Caco-2 (cell line): Measurements from ENCODE around the gene ANKRD40. TPM values are rescaled to one million over a fixed set of nuclear protein-coding genes. Genes with fewer than 3 reads are reported as not detected.

ENCODE experiments used
- BruUV-seq: library from RNA; stranded (reverse); fragments of 400-500 nt; replicated peaks from 2 replicates; lab custom pipeline; 2021; lab: Mats Ljungman, UMichigan
- CTCF ChIA-PET: fragments of 300-600 bp; sonication (Branson Sonifier 250); formaldehyde crosslinking; loops from one replicate; lab custom pipeline; 2022; ENCODE audit warnings: antibody characterized with exemption; lab: Charles Lee
- POLR2A ChIA-PET: fragments of 300-600 bp; sonication (Branson Sonifier 250); formaldehyde crosslinking; loops from one replicate; lab custom pipeline; 2022; ENCODE audit warnings: antibody characterized with exemption; lab: Charles Lee
- DNase-seq, 2 experiments: peaks; one replicate each; pipeline versions ENCODE4 v3.0.0 to v3.0.0-alpha.2; 2020 to 2022
- H3K27me3 ChIP-seq: replicated peaks from 2 replicates; pipeline ENCODE4 v1.6.0; 2011; ENCODE audit warnings: low read length; ENCODE audit not compliant: control insufficient read depth, insufficient read depth
- H3K36me3 ChIP-seq: 2 replicates; pipeline ENCODE4 v1.5.1; 2011; ENCODE audit warnings: low read length; ENCODE audit not compliant: control insufficient read depth, insufficient read depth
- H3K4me1 ChIP-seq: fragments of 250-450 bp; sonication (Bioruptor Pico); 2 replicates; pipeline ENCODE4 v1.5.1; 2020; ENCODE audit warnings: mild to moderate bottlenecking
- H3K4me3 ChIP-seq: 2 replicates; pipeline ENCODE4 v1.5.1; 2011; ENCODE audit warnings: low read depth, mild to moderate bottlenecking, control low read depth, low read length
- H3K9me3 ChIP-seq: fragments of 250-450 bp; sonication (Bioruptor Pico); 2 replicates; pipeline ENCODE4 v1.5.1; 2020; ENCODE audit warnings: mild to moderate bottlenecking, moderate library complexity
- H3K27ac Mint-ChIP-seq: one replicate; pipeline ENCODE4 v1.8.0; 2022; ENCODE audit warnings: mixed read lengths; ENCODE audit not compliant: unreplicated experiment
- H3K27me3 Mint-ChIP-seq: one replicate; pipeline ENCODE4 v1.8.0; 2022; ENCODE audit warnings: mixed read lengths; ENCODE audit not compliant: insufficient read depth, unreplicated experiment
- H3K36me3 Mint-ChIP-seq: one replicate; pipeline ENCODE4 v1.8.0; 2022; ENCODE audit warnings: mild to moderate bottlenecking, mixed read lengths; ENCODE audit not compliant: insufficient read depth, unreplicated experiment
- H3K4me1 Mint-ChIP-seq: one replicate; pipeline ENCODE4 v1.8.0; 2022; ENCODE audit warnings: low read depth, mixed read lengths; ENCODE audit not compliant: unreplicated experiment
- H3K4me3 Mint-ChIP-seq: one replicate; pipeline ENCODE4 v1.8.0; 2022; ENCODE audit warnings: mild to moderate bottlenecking, moderate library complexity, mixed read lengths; ENCODE audit not compliant: unreplicated experiment
- H3K9me3 Mint-ChIP-seq: one replicate; pipeline ENCODE4 v1.8.0; 2022; ENCODE audit warnings: mixed read lengths; ENCODE audit not compliant: unreplicated experiment
- CTCF ChIP-seq, 2 experiments: fragments of 200-600 bp in 1 of 2; IDR thresholded peaks; 1 replicate in 1 of 2; 2 replicates in 1 of 2; pipeline versions ENCODE4 v1.5.1 to v1.8.0; 2011 to 2022; ENCODE audit warnings: antibody characterized with exemption in 1 of 2, control low read depth in 1 of 2, inconsistent platforms in 1 of 2, low read depth in 1 of 2, low read length in 1 of 2, mild to moderate bottlenecking in 1 of 2, moderate library complexity in 1 of 2; ENCODE audit not compliant: insufficient read depth in 1 of 2, severe bottlenecking in 1 of 2, unreplicated experiment in 1 of 2
- intact Hi-C: fragments of 100-400 bp; cut with micrococcal nuclease; formaldehyde crosslinking; loops from one replicate; pipeline ENCODE4 v1.10.0; 2022; ENCODE audit not compliant: unreplicated experiment
- total RNA-seq: library from RNA; stranded (reverse); gene quantifications from 2 replicates; pipeline ENCODE4 v1.2.3, GENCODE V29; 2022

ANKRD40 gene
- total RNA-seq, 1 experiment from 2014 or later = 113 TPM

- intact Hi-C loops = loop anchor here (10.0 kb wide), 1 partner anchor 333 kb away; no protein-coding TSS in a partner anchor
- TF ChIP-seq CTCF (IDR thresholded peaks at IDR 0.05; ENCODE audit: insufficient read depth in 1 of 2, low read depth in 1 of 2, low read length in 1 of 2, severe bottlenecking in 1 of 2, unreplicated experiment in 1 of 2) = peak; percentile 58 to 66
- Mint-ChIP-seq H3K9me3 (no peaks in the 10 kb centered on the region), H3K27ac (no peak overlapping the region), H3K4me1 (peaks cover 38% of the 10 kb centered on the region), H3K27me3 (no peaks in the 10 kb centered on the region), H3K36me3 (peaks cover 92% of the 10 kb centered on the region), H3K4me3 (no peak overlapping the region)
- H3K27me3 ChIP-seq = no peaks in the 10 kb centered on the region
- BruUV-seq = no TSS peak
- CTCF ChIA-PET = interaction anchor here (0.7 to 8.5 kb wide), 9 partner anchors 13 to 219 kb away, joined by 3 to 132 read pairs (median 6); partner anchors contain the start of genes RSAD1 and SPATA20
- peak; percentile 48 to 69 for DNase-seq
- peaks cover 26% of the 10 kb centered on the region for H3K4me1 ChIP-seq
- no peak overlapping the region for H3K4me3 ChIP-seq
- POLR2A ChIA-PET = no interaction called here
- no peaks in the 10 kb centered on the region for H3K9me3 ChIP-seq
- peaks cover 14% of the 10 kb centered on the region for H3K36me3 ChIP-seq
These were observed 9.9 kb downstream of the ANKRD40 start for GRCh38 chr17:50697663-50698272.

- ChIA-PET CTCF (interaction anchor here (0.7 to 8.5 kb wide), 8 partner anchors 65 to 148 kb away, joined by 3 to 132 read pairs (median 5); partner anchors contain the start of gene SPATA20), POLR2A (no interaction called here)
- intact Hi-C loops = loop anchor here (10.0 kb wide), 1 partner anchor 332 kb away; no protein-coding TSS in a partner anchor
- BruUV-seq = no TSS peak
- Histone ChIP-seq H3K27me3 (no peaks in the 10 kb centered on the region), H3K36me3 (peaks cover 14% of the 10 kb centered on the region), H3K9me3 (no peaks in the 10 kb centered on the region), H3K4me3 (no peak overlapping the region), H3K4me1 (peaks cover 33% of the 10 kb centered on the region)
- Mint-ChIP-seq H3K4me3 (no peak overlapping the region), H3K27ac (no peak overlapping the region), H3K4me1 (peaks cover 45% of the 10 kb centered on the region), H3K9me3 (no peaks in the 10 kb centered on the region), H3K27me3 (no peaks in the 10 kb centered on the region), H3K36me3 (peaks cover 94% of the 10 kb centered on the region)
- DNase-seq = peak in 1 of 2 experiments; percentile 33
- TF ChIP-seq CTCF (IDR thresholded peaks at IDR 0.05; ENCODE audit: insufficient read depth in 1 of 2, low read depth in 1 of 2, low read length in 1 of 2, severe bottlenecking in 1 of 2, unreplicated experiment in 1 of 2) = no peak
These were observed 10.7 kb downstream of the ANKRD40 start for GRCh38 chr17:50697062-50697461.

DNA sequence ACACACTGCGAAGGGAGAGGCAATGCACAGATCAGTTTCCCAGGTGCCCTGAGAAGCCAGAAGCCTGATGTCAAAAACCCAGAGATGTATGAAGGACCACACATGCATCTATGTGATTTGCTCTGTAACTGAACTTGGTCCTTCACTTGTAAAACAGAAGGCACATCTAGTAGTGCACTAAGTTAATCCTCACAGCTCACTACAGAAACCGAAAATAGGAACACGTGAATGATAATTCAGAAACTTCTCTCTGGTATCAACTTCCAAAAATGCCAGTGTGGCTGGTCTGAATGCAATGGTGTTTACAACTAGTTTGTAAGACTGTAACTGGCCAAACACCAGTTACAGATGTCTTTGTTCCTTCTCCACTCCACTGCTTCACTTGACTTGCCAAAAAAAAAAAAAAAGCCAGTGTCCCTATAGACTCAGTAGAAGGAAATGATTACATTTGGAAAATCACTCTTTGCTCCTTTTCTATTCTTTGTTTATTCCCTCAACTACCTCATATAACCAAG lies 11.3 kb downstream of the ANKRD40 start:
- H3K4me1 Mint-ChIP-seq = peaks cover 52% of the 10 kb centered on the region

More for the DNA sequence above, 11.3 kb downstream of the ANKRD40 start:
- H3K4me1 ChIP-seq = peaks cover 40% of the 10 kb centered on the region
- Mint-ChIP-seq H3K27me3 (no peaks in the 10 kb centered on the region), H3K36me3 (peaks cover 94% of the 10 kb centered on the region), H3K9me3 (no peaks in the 10 kb centered on the region), H3K27ac (no peak overlapping the region), H3K4me3 (no peak overlapping the region)
- no peak for DNase-seq
- intact Hi-C loops = loop anchor here (10.0 kb wide), 1 partner anchor 332 kb away; no protein-coding TSS in a partner anchor
- H3K36me3 ChIP-seq = peaks cover 14% of the 10 kb centered on the region
- H3K27me3 ChIP-seq = no peaks in the 10 kb centered on the region
- TF ChIP-seq CTCF (IDR thresholded peaks at IDR 0.05; ENCODE audit: insufficient read depth in 1 of 2, low read depth in 1 of 2, low read length in 1 of 2, severe bottlenecking in 1 of 2, unreplicated experiment in 1 of 2) = no peak
- no TSS peak for BruUV-seq
- ChIA-PET CTCF (interaction anchor here (0.6 to 8.5 kb wide), 12 partner anchors 12 to 213 kb away, joined by 3 to 132 read pairs (median 6); partner anchors contain the start of gene SPATA20), POLR2A (no interaction called here)
- H3K9me3 ChIP-seq = no peaks in the 10 kb centered on the region
- no peak overlapping the region for H3K4me3 ChIP-seq
